A673 (cell line): ENCODE data around the gene G3BP2.

Source experiments
- CTCF ChIP-seq: fragments of 300-800, 200-600 bp; sonication (generic); conservative IDR thresholded peaks from 2 replicates; pipeline ENCODE4 v1.5.1; 2017; ENCODE audit warnings: low read depth, mild to moderate bottlenecking, antibody characterized with exemption, low read length, moderate library complexity, mixed read lengths
- EZH2 ChIP-seq: fragments of 200-600 bp; sonication (generic); IDR thresholded peaks from 2 replicates; pipeline ENCODE4 v1.6.1; 2017; ENCODE audit warnings: borderline replicate concordance, low read depth, mild to moderate bottlenecking, mixed read lengths, antibody characterized with exemption, low read length; ENCODE audit not compliant: poor library complexity, severe bottlenecking

- TF ChIP-seq CTCF (no peak), EZH2 (no peak)
These were observed 4.6 kb downstream of the G3BP2 start for GRCh38 chr4:75668596-75668995.
